Measurements from ENCODE around the gene EAF1. TPM values are rescaled to one million over a fixed set of nuclear protein-coding genes. Genes with fewer than 3 reads are reported as not detected.
"Not testable (repeated sequence)": the region's sequence is repeated elsewhere in the genome, so short reads cannot be mapped to it uniquely, and the experiment has no call there.

Gene EAF1
- polyA plus RNA-seq, 1 donor (not counting 4 experiments of a cell fraction or from before 2014, with no cell fraction given) = 13.7 TPM

DNA sequence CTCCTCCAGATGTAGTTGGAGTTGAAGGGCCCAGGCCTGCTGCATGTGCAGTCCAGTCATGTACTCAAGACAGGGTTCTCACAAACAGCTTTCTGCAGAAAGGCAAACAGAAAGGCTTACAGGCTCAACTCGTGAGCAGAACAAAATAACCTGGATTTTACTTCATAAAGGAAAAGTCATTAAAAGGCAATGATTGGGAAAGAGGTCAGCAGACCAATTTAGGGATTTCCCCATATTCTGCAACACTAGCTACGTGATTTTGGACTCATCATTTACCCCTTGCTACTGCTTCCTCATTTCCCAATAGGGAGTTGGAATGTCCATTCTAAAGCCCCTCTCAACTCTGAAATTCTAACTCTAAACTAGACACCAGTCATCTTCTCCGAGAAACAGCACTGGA is 18.2 kb upstream of the EAF1 start:
- Histone ChIP-seq H3K9me3 (ENCODE audit: control insufficient read depth, low read depth, low read length) (no peaks in the 10 kb centered on the region), H3K27ac (ENCODE audit: control insufficient read depth, insufficient read depth, low read length) (no peak overlapping the region), H3K27me3 (ENCODE audit: control insufficient read depth, extremely low read depth, insufficient read depth, low read length) (no peaks in the 10 kb centered on the region), H4K20me1 (ENCODE audit: control insufficient read depth, extremely low read depth, insufficient read depth, low read length) (no peaks in the 10 kb centered on the region), H3K4me3 (ENCODE audit: control insufficient read depth in 2 of 3, extremely low read depth in 1 of 3, insufficient read depth in 2 of 3, low read depth in 1 of 3, low read length in 3 of 3) (no peak overlapping the region), H3K4me1 (ENCODE audit: control insufficient read depth, extremely low read depth, insufficient read depth, low read length) (no peaks in the 10 kb centered on the region), H3K4me2 (ENCODE audit: control insufficient read depth, extremely low read depth, insufficient read depth, low read depth, low read length) (no peak overlapping the region), H3K9ac (ENCODE audit: control insufficient read depth, extremely low read depth, insufficient read depth, low read length) (no peak overlapping the region), H3K36me3 (ENCODE audit: control insufficient read depth in 2 of 2, extremely low read depth in 1 of 2, insufficient read depth in 2 of 2, low read length in 2 of 2) (peaks cover 2 to 11% of the 10 kb centered on the region in 2 experiments), H3K79me2 (ENCODE audit: control insufficient read depth, insufficient read depth, low read length) (no peaks in the 10 kb centered on the region), H2AFZ (ENCODE audit: control insufficient read depth, low read length) (no peak overlapping the region), H3K9me1 (ENCODE audit: control insufficient read depth, extremely low read depth, insufficient read depth, low read length) (no peaks in the 10 kb centered on the region)
- dilution Hi-C loops (cut with MboI; ENCODE audit: extremely low pct_ligation_motif_present, low sequenced_read_pairs) = no loop called here
- no peak for DNase-seq (ENCODE audit: low read depth, low spot score)
- FAIRE-seq = no peak
- TF ChIP-seq EZH2 (IDR thresholded peaks at IDR 0.05; ENCODE audit: low read length) = no peak
- TF ChIP-seq, protein P1, sequence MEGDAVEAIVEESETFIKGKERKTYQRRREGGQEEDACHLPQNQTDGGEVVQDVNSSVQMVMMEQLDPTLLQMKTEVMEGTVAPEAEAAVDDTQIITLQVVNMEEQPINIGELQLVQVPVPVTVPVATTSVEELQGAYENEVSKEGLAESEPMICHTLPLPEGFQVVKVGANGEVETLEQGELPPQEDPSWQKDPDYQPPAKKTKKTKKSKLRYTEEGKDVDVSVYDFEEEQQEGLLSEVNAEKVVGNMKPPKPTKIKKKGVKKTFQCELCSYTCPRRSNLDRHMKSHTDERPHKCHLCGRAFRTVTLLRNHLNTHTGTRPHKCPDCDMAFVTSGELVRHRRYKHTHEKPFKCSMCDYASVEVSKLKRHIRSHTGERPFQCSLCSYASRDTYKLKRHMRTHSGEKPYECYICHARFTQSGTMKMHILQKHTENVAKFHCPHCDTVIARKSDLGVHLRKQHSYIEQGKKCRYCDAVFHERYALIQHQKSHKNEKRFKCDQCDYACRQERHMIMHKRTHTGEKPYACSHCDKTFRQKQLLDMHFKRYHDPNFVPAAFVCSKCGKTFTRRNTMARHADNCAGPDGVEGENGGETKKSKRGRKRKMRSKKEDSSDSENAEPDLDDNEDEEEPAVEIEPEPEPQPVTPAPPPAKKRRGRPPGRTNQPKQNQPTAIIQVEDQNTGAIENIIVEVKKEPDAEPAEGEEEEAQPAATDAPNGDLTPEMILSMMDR (optimal IDR thresholded peaks at IDR 0.05 in 1 of 3, IDR thresholded peaks at IDR 0.05 in 1 of 3, conservative IDR thresholded peaks at IDR 0.05 in 1 of 3; ENCODE audit: extremely low read depth in 1 of 3, insufficient read depth in 2 of 3, low read length in 3 of 3) = no peak

DNA sequence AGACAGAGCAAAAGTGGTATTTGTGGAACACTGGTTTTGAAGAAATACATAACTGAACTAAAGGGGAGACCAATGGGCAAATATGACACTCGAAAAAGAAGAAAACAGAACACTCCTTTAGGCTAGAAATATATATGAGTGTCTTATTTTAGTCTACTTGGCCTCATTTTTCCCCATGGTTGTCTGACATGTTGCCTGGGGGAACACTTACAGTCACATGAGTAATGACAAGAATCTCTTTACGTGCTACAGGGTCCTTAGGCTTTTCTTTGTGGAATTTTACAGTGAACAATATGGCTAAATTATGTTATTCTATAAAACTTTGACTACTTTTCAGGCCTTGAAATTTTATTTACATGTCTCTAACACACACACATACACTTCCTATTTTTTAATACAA is 17.6 kb upstream of the EAF1 start:
- Histone ChIP-seq H2AFZ (ENCODE audit: control insufficient read depth, low read length) (no peak overlapping the region), H4K20me1 (ENCODE audit: control insufficient read depth, extremely low read depth, insufficient read depth, low read length) (no peaks in the 10 kb centered on the region), H3K9me3 (ENCODE audit: control insufficient read depth, low read depth, low read length) (no peaks in the 10 kb centered on the region), H3K4me3 (ENCODE audit: control insufficient read depth in 2 of 3, extremely low read depth in 1 of 3, insufficient read depth in 2 of 3, low read depth in 1 of 3, low read length in 3 of 3) (no peak overlapping the region), H3K79me2 (ENCODE audit: control insufficient read depth, insufficient read depth, low read length) (no peaks in the 10 kb centered on the region), H3K9me1 (ENCODE audit: control insufficient read depth, extremely low read depth, insufficient read depth, low read length) (no peaks in the 10 kb centered on the region), H3K27ac (ENCODE audit: control insufficient read depth, insufficient read depth, low read length) (no peak overlapping the region), H3K4me2 (ENCODE audit: control insufficient read depth, extremely low read depth, insufficient read depth, low read depth, low read length) (no peak overlapping the region), H3K9ac (ENCODE audit: control insufficient read depth, extremely low read depth, insufficient read depth, low read length) (no peak overlapping the region), H3K4me1 (ENCODE audit: control insufficient read depth, extremely low read depth, insufficient read depth, low read length) (no peaks in the 10 kb centered on the region), H3K36me3 (ENCODE audit: control insufficient read depth in 2 of 2, extremely low read depth in 1 of 2, insufficient read depth in 2 of 2, low read length in 2 of 2) (peaks cover 2 to 11% of the 10 kb centered on the region in 2 experiments), H3K27me3 (ENCODE audit: control insufficient read depth, extremely low read depth, insufficient read depth, low read length) (no peaks in the 10 kb centered on the region)
- dilution Hi-C loops (cut with MboI; ENCODE audit: extremely low pct_ligation_motif_present, low sequenced_read_pairs) = no loop called here
- TF ChIP-seq, protein P1 (optimal IDR thresholded peaks at IDR 0.05 in 1 of 3, IDR thresholded peaks at IDR 0.05 in 1 of 3, conservative IDR thresholded peaks at IDR 0.05 in 1 of 3; ENCODE audit: extremely low read depth in 1 of 3, insufficient read depth in 2 of 3, low read length in 3 of 3) = no peak
- no peak for TF ChIP-seq EZH2 (IDR thresholded peaks at IDR 0.05; ENCODE audit: low read length)
- no peak for DNase-seq (ENCODE audit: low read depth, low spot score)
- no peak for FAIRE-seq

DNA sequence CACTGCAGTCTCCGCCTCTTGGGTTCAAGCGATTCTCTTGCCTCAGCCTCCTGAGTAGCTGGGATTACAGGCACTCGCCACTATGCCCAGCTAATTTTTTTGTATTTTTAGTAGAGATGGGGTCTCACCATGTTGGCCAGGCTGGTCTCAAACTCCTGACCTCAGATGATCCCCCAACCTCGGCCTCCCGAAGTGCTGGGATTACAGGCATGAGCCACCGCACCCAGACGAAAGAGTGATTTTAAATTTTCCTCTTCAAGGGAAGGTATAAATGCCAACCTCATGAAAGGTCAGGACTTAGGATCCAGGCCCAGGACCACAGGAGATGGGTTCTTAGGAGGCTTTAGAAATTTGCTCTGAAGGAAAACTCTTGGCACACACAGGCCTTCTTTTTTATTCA is 16.4 kb upstream of the EAF1 start:
- H3K4me1 ChIP-seq (ENCODE audit: control insufficient read depth, extremely low read depth, insufficient read depth, low read length); DNase-seq (ENCODE audit: low read depth, low spot score); H3K79me2 ChIP-seq (ENCODE audit: control insufficient read depth, insufficient read depth, low read length); H4K20me1 ChIP-seq (ENCODE audit: control insufficient read depth, extremely low read depth, insufficient read depth, low read length); H3K9me1 ChIP-seq (ENCODE audit: control insufficient read depth, extremely low read depth, insufficient read depth, low read length); dilution Hi-C loops (cut with MboI; ENCODE audit: extremely low pct_ligation_motif_present, low sequenced_read_pairs); H3K9me3 ChIP-seq (ENCODE audit: control insufficient read depth, low read depth, low read length); H3K4me3 ChIP-seq (ENCODE audit: control insufficient read depth in 2 of 3, extremely low read depth in 1 of 3, insufficient read depth in 2 of 3, low read depth in 1 of 3, low read length in 3 of 3); H3K9ac ChIP-seq (ENCODE audit: control insufficient read depth, extremely low read depth, insufficient read depth, low read length); H2AFZ ChIP-seq (ENCODE audit: control insufficient read depth, low read length); H3K4me2 ChIP-seq (ENCODE audit: control insufficient read depth, extremely low read depth, insufficient read depth, low read depth, low read length); FAIRE-seq; H3K27me3 ChIP-seq (ENCODE audit: control insufficient read depth, extremely low read depth, insufficient read depth, low read length); H3K27ac ChIP-seq (ENCODE audit: control insufficient read depth, insufficient read depth, low read length): not testable (repeated sequence)
- H3K36me3 ChIP-seq (ENCODE audit: control insufficient read depth in 2 of 2, extremely low read depth in 1 of 2, insufficient read depth in 2 of 2, low read length in 2 of 2) = peaks cover 2 to 16% of the 10 kb centered on the region in 2 experiments
